ENCODE results near the gene MCRIP1. TPM values are rescaled to one million over a fixed set of nuclear protein-coding genes. Genes with fewer than 3 reads are reported as not detected.

MCRIP1 gene
- total RNA-seq, 1 experiment from 2014 or later: 83.7 TPM

DNA sequence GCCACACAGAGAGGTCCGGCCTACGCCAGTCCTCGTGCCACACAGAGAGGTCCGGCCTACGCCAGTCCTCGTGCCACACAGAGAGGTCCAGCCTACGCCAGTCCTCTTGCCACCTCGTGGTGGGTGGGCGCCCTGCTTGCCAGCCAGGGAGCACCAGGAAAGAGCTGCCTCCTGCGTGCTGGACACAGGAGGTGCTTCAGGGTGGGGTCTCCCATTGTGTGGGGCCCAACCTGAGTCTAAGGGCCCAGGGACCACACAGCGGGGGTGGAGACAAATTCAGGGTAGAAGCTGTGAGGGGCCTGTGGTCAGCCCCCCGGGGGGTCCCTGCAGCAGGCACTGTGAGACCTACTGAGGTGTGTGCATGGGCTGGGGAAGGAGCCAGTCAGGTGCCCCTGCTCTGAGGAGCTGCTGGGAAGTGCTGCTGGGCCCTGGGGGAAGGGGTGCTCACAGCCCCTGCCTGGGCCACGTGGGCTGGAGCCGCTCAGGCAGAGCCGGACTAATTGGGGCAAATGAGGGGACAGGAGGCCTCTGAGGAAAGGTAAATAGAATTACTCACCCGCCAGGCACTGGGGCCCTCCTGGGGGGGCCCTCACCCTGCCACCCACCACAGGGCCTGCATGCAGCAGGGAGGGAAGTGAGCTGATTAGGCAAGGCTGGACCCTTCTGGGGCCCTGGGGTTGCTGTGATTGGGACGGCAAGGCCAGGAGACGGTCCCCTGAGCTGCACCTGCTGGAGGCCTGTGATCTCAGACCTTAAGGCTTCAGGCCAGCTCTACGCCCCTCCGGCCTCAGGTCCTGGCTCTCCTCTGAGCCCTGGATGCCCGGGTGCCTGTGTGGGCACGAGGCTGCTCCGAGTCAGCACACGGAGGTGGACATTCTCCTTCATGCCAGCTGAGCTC is 18.1 kb downstream of the MCRIP1 start:
- Histone ChIP-seq H3K9me3 (no peaks in the 10 kb centered on the region), H3K4me3 (no peak overlapping the region), H3K36me3 (no peaks in the 10 kb centered on the region), H3K27me3 (peaks cover 12% of the 10 kb centered on the region)
- no peak for DNase-seq

- Histone ChIP-seq H3K36me3 (no peaks in the 10 kb centered on the region), H3K9me3 (no peaks in the 10 kb centered on the region), H3K4me3 (no peak overlapping the region), H3K27me3 (peaks cover 18% of the 10 kb centered on the region)
- no peak for DNase-seq
These were observed 19.0 kb downstream of the MCRIP1 start for GRCh38 chr17:81813861-81814683.

DNA sequence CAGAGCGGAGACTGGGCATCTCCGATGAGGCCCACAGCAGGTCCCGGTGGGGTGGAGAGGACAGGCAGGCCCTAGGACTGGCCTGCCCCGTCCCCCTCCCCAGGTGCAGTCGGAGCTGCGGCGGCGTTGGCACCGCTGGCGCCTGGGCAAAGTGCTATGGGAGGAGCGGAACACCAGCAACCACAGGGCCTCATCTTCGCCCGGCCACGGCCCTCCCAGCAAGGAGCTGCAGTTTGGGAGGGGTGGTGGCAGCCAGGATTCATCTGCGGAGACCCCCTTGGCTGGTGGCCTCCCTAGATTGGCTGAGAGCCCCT is 19.8 kb downstream of the MCRIP1 start:
- no peaks in the 10 kb centered on the region for H3K9me3 ChIP-seq
- no peak overlapping the region for H3K4me3 ChIP-seq
- peaks cover 24% of the 10 kb centered on the region for H3K27me3 ChIP-seq
- no peak for DNase-seq
- H3K36me3 ChIP-seq: no peaks in the 10 kb centered on the region

- H3K36me3 ChIP-seq: no peaks in the 10 kb centered on the region
- H3K9me3 ChIP-seq: no peaks in the 10 kb centered on the region
- H3K27me3 ChIP-seq: peaks cover 28% of the 10 kb centered on the region
- DNase-seq: no peak
- no peak overlapping the region for H3K4me3 ChIP-seq
These were observed 20.3 kb downstream of the MCRIP1 start for GRCh38 chr17:81812571-81813370.

- DNase-seq: no peak
These were observed 21.2 kb downstream of the MCRIP1 start for GRCh38 chr17:81811705-81812570.

GRCh38 chr17:81810892-81811704 is 22.0 kb downstream of the MCRIP1 start:
- no peak overlapping the region for H3K4me3 ChIP-seq
- no peaks in the 10 kb centered on the region for H3K9me3 ChIP-seq
- H3K27me3 ChIP-seq: peaks cover 45% of the 10 kb centered on the region
- no peaks in the 10 kb centered on the region for H3K36me3 ChIP-seq
- DNase-seq: no peak

More at GRCh38 chr17:81811705-81812570, 21.2 kb downstream of the MCRIP1 start:
- no peak overlapping the region for H3K4me3 ChIP-seq
- no peaks in the 10 kb centered on the region for H3K36me3 ChIP-seq
- peaks cover 37% of the 10 kb centered on the region for H3K27me3 ChIP-seq
- no peaks in the 10 kb centered on the region for H3K9me3 ChIP-seq

- no peak for DNase-seq
- Histone ChIP-seq H3K4me3 (no peak overlapping the region), H3K27me3 (peaks cover 51% of the 10 kb centered on the region), H3K9me3 (no peaks in the 10 kb centered on the region), H3K36me3 (no peaks in the 10 kb centered on the region)
These were observed 22.6 kb downstream of the MCRIP1 start for GRCh38 chr17:81810476-81810875.

DNA sequence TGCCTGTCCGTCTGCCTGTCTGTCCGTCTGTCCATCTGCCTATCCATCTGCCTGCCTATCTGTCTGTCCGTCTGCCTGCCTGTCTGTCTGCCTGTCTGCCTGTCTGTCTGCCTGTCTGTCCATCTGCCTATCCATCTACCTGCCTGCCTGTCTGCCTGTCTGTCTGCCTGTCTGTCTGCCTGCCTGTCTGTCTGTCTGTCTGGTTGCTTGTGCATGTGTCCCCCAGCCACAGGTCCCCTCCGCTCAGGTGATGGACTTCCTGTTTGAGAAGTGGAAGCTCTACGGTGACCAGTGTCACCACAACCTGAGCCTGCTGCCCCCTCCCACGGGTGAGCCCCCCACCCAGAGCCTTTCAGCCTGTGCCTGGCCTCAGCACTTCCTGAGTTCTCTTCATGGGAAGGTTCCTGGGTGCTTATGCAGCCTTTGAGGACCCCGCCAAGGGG is 23.5 kb downstream of the MCRIP1 start:
- Histone ChIP-seq H3K36me3 (no peaks in the 10 kb centered on the region), H3K27me3 (peaks cover 58% of the 10 kb centered on the region), H3K9me3 (no peaks in the 10 kb centered on the region), H3K4me3 (no peak overlapping the region)
- DNase-seq: no peak

- Histone ChIP-seq H3K4me3 (no peak overlapping the region), H3K36me3 (no peaks in the 10 kb centered on the region), H3K9me3 (no peaks in the 10 kb centered on the region), H3K27me3 (peaks cover 62% of the 10 kb centered on the region)
- DNase-seq: no peak
These were observed 24.1 kb downstream of the MCRIP1 start for GRCh38 chr17:81808778-81809555.

DNA sequence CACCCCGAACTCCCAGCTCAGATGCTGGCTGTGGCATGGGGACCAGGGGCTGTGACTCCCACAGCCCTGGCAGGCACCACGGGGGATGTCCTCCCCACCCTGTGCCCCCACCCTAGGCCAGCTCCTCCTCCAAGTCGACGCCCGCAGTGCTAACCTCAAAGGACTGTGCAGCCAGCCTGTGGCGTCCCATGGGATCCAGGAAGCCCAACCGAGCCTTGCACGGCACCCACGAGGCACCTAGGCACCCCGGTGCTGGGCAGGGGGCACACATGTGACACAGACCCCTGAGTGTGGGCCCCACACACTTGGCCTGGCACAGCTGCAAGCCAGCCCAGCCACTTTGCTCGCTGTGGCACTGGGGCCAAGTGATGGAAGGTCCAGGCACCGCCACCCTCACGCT is 25.3 kb downstream of the MCRIP1 start:
- H3K9me3 ChIP-seq: no peaks in the 10 kb centered on the region
- H3K4me3 ChIP-seq: no peak overlapping the region
- peaks cover 72% of the 10 kb centered on the region for H3K27me3 ChIP-seq
- DNase-seq: no peak
- no peaks in the 10 kb centered on the region for H3K36me3 ChIP-seq

DNA sequence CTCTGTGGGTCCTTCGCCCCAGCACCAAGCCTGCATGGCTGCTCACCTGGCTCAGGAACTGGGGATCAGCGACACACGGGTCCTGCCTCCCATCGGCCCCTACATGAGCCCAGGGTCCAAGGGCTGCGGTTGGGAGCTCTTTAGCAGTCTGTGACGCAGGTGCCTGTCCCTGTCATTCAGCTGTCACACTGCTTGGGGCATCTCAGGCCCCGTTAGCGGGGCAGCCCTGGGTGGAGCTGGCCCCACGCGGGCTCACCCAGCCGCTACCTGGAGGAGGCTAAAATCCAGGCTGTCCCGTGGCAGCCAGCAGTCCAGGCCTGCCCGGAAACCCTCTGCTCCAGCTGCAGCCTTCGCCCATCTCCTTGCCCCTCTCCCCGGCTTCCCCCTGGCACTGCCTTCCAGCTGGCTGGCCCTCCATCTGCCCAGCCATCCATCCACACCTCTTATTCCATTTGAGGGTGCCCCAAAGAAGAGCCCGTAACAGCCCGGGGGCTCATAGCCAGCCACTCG is 25.8 kb downstream of the MCRIP1 start:
- Histone ChIP-seq H3K4me3 (no peak overlapping the region), H3K36me3 (no peaks in the 10 kb centered on the region), H3K9me3 (no peaks in the 10 kb centered on the region), H3K27me3 (peaks cover 78% of the 10 kb centered on the region)
- DNase-seq: no peak

DNA sequence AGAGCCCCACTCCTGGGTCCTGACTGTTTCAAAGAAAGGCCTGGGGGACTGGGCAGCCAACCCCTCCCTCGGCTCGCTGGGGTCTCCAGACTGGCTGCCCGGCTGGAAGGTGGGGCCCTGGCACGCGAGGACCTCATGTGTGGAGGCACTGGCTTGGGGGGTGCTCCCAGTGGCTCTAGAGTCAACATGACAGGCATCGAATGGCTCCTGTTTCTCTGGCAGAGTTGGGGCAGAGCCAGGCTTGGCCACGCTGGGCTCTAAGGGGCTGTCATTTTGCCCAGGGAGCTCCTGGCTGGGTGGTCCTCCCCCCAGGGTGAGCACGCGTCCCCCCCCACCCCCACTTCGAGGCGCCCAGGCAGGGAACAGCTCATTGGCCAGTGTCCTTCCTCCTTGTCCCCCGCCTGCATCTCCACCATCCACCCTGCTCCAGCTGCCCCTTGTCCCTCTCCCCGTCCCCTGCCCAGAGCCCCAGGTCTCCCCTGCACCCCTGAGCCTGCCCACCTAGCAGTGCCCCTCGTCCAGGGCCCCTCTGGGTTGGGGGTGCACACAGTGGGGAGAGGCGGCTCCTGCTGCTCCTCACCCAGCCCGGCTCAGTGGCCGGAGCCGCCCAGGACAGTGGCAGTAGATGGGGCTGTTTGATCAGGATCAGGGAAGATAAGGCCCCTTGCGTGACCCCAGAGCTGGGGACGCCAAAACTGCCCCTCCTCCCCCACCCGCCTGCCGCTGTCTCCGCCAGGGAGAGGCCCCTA is 26.5 kb downstream of the MCRIP1 start:
- Histone ChIP-seq H3K4me3 (no peak overlapping the region), H3K27me3 (peaks cover 84% of the 10 kb centered on the region), H3K36me3 (no peaks in the 10 kb centered on the region), H3K9me3 (no peaks in the 10 kb centered on the region)
- DNase-seq: no peak

DNA sequence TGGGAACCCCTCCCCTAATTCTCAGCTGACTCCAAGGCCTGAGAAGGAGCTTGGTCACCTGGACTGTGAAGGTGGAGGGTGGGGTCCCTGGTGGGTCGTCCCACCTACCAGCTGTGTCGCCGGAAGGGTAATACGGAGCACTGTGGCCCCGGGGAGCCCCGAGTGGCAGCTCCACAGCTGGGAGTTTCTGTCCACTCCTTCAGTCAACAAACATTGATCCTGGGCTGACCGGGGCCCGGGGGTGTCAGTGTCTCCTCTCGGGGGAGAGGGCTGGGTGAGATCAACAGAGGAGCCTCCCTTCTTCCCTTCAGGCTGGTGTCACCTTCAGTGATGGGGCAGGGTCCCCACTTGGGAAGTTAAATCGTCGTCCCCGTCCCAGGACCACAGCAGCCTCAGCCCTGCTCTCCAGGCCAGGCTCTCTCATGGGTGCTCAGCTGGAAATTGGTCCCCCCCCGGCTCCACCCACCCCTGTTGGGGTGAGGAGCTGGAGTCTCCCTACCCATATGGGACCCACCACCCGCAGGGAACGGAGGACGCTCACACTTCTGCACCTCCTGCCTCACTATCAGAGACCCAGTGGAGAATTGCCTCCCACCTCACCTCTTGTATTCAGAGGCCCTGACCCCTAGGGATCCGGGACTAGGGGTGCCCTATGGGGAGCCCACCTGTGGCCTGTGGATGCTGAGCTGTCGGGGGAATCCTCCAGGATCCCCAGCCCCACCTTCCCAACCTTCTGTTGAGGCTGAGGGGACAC is 27.2 kb downstream of the MCRIP1 start:
- Histone ChIP-seq H3K9me3 (no peaks in the 10 kb centered on the region), H3K4me3 (no peak overlapping the region), H3K36me3 (no peaks in the 10 kb centered on the region), H3K27me3 (peaks cover 81% of the 10 kb centered on the region)
- DNase-seq: no peak

All from MG63 (cell line).